GM18498 (cell line): Measurements from ENCODE around the gene TRIM2.
"Not testable (repeated sequence)": the region's sequence is repeated elsewhere in the genome, so short reads cannot be mapped to it uniquely, and the experiment has no call there.

Experiments used
- ATAC-seq: cut with Tn5 transposase; IDR thresholded peaks from one replicate; pipeline ENCODE4 v1.9.1; 2021; ENCODE audit warnings: mild to moderate bottlenecking, moderate library complexity; ENCODE audit not compliant: unreplicated experiment

The TRIM2 gene

DNA sequence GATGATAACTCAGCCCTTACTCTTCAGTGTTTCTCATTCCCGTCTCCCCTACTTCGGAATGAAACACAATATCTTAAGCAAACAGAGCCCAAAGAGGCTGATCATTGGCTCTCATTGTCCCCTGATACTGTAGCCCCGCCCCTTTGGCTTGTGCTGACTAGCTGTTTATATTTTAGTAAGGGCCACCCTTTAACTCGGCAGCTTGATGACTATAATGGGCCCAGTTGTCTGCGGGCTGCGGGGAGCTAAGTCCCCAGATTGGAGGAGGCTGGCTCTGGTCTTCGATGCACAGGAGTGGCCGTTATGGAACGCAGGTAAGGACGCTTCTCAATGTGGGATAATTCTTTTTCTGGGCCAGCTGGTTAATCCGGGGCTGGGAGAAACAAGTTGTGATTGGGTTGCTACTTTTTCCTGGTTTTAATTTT lies at the start of gene TRIM2:
Gene TRIM2 (plus strand): TSS at position 197 of the 425 bp plus-strand sequence. CDS start 88 bp downstream, at position 285.
- no peak for ATAC-seq

DNA sequence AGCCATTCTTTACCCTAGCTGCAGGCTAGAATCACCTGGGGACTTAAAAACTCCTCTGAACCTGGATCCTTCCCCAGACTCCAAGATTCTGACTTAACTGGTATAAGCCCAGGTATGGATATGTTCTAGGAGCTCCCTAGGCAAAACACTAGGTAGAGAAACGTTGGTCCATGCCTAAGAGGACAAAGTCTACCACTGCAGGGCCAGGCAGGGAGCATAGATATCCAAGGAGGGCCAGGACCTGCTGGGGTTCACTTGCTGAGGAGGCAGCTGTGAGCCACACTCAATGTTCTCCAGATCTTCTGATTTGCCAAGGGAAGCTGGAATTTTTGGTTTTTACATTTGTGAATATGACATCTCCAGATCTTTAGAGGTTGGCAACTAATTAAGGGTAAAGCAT lies 48.6 kb upstream of the TRIM2 start:
- ATAC-seq: no peak

DNA sequence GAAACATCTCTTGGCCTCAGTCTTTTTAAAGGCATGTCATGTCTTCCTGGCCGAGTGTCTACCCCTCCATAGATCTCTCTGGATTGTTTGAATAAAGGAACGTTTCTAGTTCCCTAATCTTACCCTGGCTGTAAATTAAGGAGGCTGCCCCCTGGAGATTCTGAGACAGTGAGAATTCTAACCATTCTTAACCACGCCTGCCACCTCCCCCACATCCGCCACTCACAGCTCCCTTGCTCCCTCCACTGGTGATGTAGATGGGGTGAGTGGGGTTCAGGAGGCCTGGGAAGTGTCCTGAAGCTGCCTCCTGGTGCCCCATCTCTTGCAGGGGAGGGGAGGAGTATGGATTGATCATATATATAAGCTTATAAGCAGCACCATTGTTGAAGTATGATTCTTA lies 48.0 kb upstream of the TRIM2 start:
- no peak for ATAC-seq

DNA sequence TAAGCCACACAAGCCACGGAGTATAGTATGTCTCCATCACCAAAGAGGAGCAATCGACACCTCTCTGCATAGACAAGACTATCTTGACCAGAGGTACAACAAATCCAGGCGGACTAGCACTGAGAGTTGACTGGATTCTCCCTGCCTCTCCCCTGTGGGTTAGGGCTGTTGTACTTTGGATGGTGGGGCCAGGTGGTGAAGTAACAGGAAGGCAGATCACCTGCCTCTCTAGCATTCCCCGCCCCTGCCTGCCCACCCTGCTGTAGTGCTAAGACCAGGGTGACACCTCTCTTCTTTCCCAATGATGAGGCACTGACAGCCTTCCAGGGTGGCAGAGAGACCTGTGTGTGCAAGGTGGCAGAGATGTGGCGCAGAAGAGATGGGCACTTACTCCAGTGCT lies 47.5 kb upstream of the TRIM2 start:
- ATAC-seq: no peak

DNA sequence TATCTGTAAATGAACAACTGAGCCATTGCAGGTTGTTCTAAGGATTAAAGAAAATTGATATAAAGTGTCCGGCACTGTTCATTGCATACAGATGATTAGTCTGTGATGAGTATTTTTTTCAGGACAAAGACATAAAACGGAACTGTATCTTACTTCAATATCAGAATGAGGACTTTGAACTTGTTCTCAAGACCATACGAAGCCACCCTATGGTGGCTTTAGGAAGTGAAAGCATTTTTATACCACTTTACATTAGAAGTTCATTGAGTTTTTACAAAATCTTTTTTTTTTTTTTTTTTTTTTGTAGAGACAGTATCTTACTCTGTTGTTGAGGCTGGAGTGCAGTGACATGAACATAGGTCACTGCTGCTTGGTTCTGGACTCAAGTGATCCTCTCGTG lies 45.2 kb upstream of the TRIM2 start:
- ATAC-seq: no peak

GRCh38 chr4:153159728-153160221 lies 44.5 kb upstream of the TRIM2 start:
- ATAC-seq: no peak

DNA sequence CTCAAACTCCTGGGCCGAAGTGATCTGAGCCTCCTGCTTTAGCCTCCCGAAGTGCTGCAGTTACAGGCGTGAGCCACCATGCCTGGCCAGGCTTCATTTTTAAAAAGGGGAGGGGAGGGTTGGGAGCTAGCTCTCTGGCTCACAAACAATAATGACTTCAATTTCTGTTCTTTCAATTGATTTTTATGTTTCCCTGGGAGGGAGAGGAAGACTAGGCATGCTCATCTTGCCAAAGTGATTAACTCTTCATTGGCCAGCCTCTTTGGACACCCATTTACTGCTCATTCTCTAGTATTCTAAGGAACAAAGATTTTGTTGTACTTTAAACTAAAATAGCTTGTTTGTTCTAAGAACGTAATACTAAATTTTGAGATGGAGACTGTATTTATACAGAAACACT lies 43.4 kb upstream of the TRIM2 start:
- no peak for ATAC-seq

DNA sequence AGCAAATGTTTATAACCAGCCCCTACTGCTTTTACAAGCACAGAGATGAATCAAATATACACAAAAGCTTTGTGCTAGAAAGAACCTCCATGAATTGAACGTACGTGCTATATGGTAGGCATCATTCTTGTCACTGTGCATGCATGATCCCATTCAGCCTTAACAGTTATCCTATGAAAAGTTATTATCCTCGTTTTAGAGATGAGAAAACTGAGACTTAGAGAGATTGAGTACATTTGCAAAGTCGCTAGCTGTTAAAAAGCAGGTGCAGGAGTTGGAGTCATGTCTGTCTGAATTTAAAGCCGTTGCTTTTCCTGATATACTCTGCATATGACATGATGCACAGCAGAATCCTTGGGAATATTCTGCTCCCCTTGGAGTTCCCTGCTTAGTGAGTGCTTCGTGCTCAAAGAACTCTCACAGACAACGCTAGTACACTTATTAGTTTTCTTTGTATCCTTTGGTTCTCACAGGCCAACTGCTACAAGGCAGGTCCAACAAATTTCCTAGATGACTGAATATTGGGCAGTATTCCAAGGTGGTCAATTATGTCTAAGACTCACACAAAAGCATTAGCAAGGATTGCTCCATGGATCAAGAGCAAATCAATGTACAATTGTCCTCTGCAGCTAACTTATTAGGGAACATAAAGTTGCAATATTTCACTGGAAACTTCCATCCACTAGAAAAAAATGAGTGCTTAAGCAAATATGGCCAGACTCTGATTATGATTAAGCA lies 42.8 kb upstream of the TRIM2 start:
- ATAC-seq: no peak

DNA sequence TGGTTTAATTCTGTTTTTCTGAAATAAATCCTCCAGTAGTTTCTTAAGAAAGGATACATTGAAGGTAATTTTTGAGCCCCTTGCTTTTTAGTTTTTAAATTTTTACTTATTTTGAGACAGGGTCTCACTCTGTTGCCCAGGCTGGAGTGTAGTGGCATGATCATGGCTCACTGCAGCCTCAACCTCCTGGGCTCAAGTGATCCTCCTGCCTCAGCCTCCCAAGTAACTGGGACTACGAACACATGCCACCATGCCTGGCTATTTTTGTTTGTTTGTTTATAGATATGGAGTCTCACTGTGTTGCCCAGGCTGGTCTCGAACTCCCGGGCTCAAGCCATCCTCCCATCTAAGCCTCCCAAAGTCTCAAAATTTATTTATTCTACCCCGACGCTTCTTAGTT lies 39.0 kb upstream of the TRIM2 start:
- not testable (repeated sequence) for ATAC-seq

GRCh38 chr4:153166716-153167501 lies 37.3 kb upstream of the TRIM2 start:
- no peak for ATAC-seq

- no peak for ATAC-seq
Measured at GRCh38 chr4:153169776-153170175, 34.5 kb upstream of the TRIM2 start.

GRCh38 chr4:153170407-153170806 lies 33.8 kb upstream of the TRIM2 start:
- ATAC-seq: no peak

GRCh38 chr4:153174821-153175567 lies 29.2 kb upstream of the TRIM2 start:
- no peak for ATAC-seq

- no peak for ATAC-seq
Measured at GRCh38 chr4:153176938-153177337, 27.3 kb upstream of the TRIM2 start.

DNA sequence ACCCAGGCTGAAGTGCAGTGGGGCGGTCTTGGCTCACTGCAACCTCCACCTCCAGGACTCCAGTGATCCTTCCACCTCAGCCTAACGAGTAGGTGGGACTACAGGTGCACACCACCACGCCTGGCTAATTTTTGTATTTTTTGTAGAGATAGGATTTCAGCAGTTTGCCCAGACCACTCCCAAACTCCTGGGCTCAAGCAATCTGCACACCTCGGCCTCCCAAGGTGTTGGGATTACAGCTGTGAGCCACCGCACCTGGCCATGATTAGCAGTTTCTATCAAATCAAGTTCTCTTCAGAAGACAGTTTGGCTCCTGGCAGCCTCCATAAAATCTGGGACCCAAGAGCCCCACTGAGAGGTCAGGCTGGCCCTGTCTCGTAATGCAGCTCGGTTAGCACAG lies 26.4 kb upstream of the TRIM2 start:
- no peak for ATAC-seq

- ATAC-seq: no peak
Measured at GRCh38 chr4:153179100-153179499, 25.1 kb upstream of the TRIM2 start.

DNA sequence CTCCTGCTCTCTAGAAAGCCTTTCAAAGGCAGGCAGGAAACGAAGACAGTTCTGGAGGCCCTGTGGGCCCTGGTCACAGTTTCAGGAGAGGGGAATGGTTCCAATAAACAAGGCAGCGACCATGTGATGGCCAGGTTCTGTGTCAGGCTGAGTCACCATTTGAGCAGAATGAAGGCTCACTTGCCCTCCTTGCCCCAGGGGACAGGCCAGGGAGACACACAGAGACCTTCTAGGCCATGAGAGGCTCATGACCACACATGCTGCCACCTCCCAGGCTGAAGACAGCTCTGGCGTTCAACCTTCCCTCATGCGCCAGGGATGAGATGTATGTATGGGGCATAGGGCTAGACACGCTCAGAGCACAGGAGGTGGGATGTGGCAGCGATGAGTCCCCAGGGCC lies 22.9 kb upstream of the TRIM2 start:
- ATAC-seq: no peak

GRCh38 chr4:153181700-153182099 lies 22.5 kb upstream of the TRIM2 start:
- no peak for ATAC-seq

DNA sequence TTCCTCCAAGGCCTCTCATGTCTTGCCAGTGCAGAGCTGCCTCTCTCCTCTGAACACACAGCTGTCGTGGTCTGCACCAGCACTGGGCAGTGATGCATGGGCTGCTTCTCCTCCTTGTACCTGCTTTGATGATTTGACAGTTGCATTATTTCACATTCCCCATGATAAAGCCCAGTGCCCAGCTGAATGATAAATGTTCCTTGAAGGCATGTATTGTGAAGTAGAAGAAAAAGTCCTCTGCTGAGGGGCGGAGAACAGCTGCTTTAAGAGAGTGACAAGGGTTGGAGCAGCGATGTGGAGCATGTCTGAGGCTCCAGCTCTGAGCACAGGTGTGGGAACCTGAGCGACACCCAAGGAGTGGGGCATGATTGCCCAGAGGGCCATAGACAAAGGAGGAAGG lies 21.1 kb upstream of the TRIM2 start:
- ATAC-seq: no peak

DNA sequence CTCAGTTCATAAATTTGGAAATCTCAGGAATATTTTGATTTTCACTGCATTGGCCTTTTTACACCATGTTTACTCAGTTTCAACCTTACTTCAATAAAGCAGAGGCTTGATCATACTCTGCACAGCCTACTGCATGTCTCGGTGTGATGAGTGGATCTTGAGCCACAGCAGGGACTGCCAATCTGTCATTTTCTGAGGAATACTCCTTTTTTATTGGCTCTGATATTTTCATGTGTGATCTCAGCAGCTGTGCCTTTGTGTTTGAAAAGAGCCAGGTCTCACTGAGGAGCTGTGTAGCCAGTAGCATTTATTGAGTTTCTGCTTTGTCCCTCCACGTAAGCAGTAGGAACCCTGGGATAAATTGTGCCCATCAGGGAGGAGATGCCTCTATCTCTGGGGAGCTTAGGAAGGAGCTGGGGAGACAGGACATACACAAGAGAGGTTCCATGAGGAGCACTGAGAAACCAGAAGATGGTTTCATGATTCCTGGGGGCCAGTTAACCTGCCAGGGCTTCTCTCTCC lies 18.9 kb upstream of the TRIM2 start:
- ATAC-seq: no peak

GRCh38 chr4:153186046-153186728 lies 18.1 kb upstream of the TRIM2 start:
- ATAC-seq: no peak
